ENCODE data around the gene NAALAD2.
"Not testable (repeated sequence)": the region's sequence is repeated elsewhere in the genome, so short reads cannot be mapped to it uniquely, and the experiment has no call there.

Gene NAALAD2

DNA sequence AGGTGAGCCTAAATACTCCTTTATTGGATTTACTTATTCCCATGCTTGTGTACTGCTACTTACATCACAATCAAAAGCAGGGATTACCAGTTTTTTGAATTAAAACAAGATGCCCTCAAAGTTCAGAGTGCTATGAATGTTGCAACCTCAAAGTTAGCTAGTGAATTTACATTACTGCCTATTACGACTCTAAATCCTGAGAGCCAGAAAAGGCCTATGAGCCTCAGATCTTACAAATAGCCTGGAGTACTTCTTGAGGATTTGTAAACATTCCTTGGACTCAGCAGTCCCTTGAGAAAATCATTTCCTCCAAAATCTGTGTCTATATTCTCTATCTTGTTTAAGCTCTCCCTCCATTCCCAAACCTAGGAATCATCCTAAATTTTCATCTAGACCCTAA, 62.9 kb downstream of the NAALAD2 start:
- no peak for DNase-seq

DNA sequence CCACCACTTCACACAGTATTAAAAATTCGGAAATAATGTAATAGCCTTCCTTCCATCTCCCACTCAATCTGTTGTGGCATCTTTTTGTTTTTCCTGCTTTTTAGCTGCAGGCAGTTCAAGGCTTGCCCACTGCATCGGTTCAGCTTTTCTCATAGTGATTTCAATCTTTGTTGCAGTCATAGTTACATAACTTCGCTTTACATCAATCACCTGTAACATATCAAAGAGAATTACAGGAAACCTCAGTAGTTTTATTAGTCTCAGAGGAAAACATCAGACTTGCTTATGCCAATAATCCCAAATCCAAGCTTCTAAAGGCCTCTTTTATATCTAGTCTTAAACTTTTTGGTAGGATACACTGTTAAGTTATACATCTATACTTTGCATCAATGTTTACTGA, 67.9 kb downstream of the NAALAD2 start:
- DNase-seq, result no peak

DNA sequence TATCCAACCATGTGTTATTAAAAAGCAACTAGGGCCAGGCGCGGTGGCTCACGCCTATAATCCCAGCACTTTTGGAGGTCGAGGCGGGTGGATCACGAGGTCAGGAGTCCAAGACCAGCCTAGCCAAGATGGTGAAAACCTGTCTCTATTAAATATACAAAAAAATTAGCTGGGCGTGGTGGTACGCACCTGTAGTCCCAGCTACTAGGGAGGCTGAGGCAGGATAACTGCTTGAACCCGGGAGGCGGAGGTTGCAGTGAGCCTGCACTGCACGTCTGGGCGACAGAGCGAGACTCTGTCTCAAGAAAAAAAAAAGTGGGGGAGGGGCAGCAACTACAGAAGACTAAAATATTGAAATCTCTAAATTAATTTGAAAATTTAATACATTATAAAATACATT, 69.9 kb downstream of the NAALAD2 start:
- DNase-seq, result no peak

DNA sequence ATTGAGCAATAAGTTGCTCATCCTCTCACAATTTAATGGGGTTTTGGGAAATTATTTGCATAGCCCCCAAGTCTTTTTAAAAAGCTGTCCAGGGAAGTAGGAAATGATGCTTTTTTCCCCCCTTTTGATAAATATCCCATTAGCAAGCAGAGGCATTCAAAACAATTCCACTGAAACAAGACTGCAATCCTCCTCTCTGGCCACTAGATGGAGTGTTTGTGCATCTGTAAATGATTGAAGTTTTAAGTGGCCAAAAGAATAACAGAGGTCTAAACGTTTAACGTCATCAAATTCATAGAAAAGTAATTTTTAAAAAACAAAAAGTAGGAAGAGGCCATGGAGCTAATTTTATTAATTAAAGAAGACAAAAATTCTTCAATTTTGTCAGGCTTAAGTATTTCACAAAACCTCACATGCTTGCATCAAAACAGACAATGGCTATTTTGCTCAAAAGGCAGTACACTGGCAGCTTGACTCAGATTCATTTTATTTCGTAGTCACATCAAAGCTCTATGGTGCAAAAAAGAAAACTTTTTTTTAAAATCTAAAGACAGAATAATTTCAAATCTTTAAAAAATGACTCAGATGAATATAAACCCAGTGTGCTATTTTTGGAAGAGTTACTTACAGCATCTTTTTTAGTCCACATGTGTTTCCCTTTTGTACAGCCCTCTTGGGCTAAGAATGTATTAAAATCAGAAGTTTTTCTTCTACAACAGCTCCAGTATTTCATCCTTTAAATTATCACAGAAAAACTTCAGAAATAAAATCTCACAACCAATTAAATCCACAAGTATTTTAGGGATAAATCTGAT, 70.6 kb downstream of the NAALAD2 start:
- DNase-seq, result peak; percentile 37

DNA sequence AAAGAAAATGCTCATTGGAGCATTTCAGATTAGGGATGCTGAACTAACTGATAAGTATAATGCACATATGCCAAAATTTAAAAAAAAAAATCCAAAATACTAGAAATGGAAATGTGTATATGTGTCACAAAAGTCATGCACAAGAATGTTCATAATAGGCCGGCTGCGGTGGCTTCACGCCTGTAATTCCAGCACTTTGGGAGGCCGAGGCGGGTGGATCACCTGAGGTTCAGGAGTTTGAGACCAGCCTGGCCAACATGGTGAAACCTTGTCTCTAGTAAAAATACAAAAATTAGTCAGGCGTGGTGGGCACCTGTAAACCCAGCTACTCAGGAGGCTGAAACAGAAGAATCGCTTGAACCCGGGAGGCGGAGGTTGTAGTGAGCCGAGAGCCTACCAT, 73.5 kb downstream of the NAALAD2 start:
- DNase-seq, result not testable (repeated sequence)

DNA sequence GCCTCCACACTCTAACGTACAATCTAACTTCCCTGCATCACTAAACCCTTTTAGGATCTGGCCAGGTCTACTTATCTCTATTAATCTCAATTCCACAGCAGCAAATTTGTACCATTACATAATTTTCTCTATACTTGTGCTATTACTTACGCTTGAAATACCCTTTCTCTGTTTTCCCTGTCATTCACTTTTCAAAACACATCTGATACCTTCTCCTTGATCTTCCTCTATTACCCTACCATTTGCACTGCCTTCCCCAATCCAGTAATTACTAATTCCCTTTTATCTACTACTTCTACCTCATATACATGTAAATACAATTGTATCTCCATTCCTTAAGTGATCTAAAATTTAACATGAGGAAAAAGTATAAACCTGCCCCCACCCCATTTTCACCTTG, 74.4 kb downstream of the NAALAD2 start:
- DNase-seq, result no peak

DNA sequence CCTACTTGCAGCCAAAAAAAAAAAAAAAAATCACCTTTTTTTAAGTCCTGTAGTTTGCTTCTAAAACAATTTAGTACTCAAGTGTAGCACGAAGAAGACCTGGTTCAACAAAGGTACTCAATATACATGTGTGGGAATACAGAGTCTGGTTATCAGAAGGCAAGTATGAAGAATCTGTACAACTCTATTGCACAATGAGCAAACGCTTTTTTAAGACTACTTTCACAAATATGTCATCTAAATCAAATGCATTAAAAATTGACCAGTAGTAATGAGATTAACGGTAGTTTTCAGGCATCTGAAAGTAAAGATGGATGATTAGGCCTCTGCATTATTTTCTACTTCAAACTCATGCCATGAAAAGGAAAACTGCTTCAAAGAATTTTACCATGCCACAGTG, 78.9 kb downstream of the NAALAD2 start:
- DNase-seq, result no peak

DNA sequence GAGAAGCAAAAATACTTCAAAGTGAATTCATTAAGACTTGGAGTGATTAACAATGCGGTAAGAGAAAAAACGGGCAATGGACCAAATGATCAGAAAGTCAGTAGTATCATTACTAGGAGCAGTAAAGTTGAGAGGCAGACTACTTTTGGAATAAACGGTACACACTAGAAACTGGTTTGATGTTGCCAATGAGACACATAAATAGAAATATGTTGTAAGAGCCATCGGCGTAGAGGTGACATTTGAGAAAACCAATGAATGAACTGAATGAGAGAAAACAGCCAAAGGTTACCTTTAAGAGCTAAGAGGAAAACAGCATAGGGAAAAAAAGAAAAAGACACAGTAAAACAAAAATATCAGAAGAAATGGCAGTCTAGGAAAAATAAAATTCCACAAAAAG, 82.1 kb downstream of the NAALAD2 start:
- no peak for DNase-seq

DNA sequence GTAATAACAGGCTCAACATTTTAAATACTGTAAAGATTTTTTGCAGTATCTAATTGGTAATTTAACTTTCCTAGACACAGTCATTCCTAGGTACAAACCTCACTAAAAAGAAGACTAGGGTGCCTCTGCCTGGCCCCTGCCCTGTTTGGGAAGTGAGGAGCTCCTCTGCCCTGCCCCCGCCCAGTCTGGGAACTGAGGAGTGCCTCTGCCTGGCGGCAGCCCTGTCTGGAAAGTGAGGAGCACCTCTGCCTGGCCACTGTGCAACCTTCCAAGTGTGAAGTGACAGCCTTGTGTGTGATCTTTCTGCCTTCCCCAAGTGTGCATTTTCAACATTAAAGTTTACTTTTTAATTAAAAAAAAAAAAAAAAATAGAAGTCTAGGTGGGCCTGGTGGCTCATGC, 84.1 kb downstream of the NAALAD2 start:
- no peak for DNase-seq

DNA sequence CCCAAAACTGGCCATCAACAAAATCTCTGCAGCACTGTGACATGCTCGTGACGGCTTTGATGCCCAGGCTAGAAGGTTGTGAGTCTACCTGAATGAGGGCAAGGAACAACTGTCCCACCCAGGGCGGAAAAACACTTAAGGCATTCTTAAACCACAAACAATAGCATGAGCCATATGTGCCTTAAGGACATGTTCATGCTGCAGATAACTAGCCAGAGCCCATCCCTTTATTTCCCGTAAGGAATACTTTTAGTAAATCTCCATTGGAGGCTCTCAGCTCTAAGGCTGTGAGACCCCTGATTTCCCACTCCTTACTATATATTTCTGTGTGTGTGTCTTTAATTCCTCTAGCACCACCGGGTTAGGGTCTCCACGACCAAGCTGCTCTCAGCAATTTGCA, 85.0 kb downstream of the NAALAD2 start:
- no peak for DNase-seq

DNA sequence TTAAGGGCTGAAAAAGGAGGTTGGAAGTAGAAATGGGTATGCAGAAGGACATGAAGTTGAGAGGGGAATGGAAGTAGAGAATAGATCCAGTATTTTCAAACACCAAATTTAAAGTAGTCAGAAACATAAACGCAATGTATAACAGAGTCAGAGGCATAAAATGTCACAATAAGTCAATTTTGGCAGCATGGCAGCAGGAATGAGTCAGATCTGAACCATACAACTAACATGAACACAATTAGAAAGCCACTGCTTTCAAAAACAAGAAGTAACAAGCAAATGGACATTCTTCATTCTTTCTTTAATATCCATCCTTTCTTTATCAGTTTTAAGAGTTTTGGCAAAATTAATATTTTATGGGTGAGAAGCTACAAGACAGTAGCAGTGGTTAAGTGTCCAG, 85.9 kb downstream of the NAALAD2 start:
- DNase-seq, result no peak

DNA sequence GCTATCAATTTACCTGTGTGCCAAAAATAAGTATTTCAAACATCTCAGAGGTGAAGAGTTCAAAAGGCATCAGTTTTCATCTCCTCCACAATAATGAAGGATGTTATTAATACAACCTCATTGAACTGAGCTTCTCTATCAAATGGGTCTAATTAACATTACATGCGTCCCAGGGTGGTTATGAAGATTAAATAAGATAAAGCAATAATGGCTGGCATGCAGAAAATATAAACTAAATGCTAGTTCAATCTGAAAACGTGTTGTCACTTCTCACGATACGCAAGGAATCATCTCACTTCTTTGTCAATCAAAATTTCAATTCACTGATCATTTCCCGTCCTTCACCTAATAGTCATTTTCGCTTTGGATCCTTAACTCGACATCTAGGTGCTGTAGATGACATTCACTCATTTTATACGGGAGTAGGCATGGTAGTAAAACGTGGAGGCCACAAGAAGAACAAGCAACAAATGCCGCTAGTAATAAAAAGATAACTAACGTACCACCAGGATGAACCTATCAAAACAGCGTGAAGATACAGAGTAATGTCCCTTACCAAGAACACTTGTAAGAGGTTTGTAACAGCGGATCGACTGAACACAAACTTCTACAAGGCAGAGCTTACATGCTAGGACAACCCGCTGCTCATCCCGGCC, 87.5 kb downstream of the NAALAD2 start:
- no peak for DNase-seq

DNA sequence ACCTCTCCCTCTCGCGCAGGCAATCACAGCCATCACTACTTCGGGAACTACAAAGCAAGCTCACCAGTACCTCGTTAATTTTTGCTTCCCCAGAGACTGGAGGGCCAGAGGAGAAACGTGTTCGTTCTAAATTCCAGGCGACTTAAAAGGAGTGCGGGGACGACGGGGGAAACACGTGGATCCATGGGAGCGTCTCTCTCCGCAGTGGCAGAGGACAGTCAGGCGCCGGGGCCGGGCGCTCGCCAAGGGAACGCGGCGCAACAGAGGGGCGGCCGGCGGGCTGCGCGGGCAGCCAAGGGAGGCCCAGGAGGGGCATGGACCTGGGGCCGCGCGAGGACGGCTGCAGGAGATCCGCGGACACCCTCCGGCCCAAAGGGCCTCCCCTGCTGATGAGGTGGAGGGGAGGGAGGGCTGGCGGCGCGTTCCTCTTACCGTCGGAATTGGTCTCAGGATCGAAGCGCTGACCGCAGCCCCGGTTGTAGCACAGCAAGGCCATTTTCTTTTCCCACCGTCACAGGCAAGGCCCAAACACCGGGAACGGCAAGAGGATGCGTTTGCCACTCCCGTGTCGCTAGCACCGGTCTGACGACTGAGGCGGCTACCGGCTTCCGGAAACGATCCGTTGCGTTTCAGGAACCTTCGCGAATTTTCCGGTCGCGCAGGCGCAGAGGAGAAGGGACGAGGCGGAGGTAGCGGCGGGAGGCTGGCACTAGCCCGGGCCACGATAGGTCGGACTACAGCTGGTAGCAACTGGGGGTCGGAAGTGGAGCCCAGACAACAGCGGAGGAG, 88.2 kb downstream of the NAALAD2 start, which contains the start of gene CHORDC1:
Gene CHORDC1, minus strand, starts transcription at position 591 of the 789 bp plus-strand sequence. Its CDS starts 95 bp downstream, at position 496.
- DNase-seq, result peak; percentile 48

DNA sequence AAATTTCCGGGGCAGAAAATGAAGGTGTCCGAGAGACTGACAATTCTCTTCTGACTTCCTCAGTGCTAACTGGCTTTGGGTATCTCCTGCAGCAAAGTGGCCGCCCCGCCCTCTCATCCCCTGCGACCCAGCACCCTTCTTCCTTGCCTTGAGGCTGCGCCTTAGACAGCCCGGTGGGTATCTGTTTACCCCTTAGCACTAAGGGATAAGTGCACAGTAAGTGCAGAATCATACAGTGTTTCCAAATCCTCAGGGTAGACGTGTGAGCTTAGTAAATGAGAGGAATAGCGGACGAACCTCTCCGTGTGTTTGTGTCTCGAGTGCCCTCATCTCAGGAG, 88.8 kb downstream of the NAALAD2 start:
- DNase-seq, result no peak

DNA sequence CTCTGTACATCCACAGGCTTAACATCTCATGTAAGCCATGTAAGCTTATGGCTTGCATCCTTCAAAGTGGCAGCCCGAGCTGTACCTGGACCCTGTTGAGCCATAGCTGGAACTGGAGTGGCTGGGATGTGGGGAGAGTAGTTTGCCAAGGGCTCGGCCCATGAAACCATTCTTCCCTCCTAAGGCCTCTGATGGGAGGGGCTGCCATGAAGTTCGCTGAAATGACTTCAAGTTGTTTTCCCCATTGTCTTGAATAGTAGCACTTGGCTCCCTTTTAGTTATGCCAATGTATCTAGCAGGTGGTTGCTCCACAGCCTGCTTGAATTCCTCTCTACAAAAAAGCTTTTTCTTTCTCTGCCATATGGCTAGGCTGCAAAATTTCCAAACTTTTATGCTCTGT, 93.6 kb downstream of the NAALAD2 start:
- DNase-seq, result no peak

DNA sequence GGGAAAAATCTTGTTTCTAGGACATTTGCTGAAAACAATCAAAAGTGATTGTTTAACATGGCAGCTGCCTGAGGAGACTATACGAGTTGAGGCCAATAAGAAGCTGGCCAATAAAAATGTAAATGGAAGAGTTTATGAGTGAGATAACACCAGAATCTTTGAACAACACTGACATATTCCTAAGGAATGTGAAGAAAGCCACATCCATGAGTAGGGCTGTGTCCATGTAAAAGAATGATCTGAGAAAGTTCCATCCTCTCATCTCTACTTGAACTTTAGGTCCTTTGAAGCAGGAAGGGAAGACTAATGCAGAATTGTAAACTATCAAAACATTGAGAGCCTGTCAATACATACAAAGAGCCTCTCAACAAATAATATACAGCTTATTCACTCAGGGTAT, 95.3 kb downstream of the NAALAD2 start:
- no peak for DNase-seq

DNA sequence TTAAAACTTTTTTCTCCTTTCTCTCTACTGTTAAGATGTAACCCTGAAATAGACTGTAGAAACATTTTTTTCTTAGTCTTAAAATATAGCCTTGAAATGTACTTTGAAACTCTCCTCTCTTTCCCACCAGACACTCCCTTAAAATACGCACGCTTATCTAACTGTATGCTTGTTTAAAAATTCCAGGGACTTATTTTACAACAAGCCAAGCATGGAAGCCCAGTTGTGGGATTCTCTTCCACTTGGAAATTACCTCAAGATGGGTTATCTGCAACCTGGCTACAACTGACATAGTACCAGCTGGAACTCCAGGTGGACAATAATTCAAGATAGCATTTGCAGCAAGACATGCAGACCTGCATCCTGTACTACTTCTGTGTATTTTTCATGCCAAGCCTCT, 100.5 kb downstream of the NAALAD2 start:
- no peak for DNase-seq

DNA sequence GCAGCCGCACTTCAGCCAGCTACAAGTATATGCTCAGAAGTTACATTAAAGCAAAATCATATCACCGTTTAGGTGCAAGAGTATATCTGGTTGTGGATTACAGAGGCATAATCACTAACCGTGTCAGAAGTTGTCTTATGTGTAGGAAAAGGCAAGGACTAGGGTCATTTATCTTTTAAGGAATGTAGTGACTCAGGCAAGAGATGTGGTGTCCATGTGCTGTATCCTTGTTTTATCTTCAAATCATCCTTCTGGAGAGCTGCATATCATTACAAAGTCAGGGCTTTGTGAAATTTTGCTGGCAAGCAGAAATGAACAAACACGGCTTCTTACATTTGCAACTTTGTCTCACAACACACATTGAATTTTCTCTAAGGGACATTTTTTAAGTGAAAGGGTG, 101.1 kb downstream of the NAALAD2 start:
- DNase-seq, result no peak

DNA sequence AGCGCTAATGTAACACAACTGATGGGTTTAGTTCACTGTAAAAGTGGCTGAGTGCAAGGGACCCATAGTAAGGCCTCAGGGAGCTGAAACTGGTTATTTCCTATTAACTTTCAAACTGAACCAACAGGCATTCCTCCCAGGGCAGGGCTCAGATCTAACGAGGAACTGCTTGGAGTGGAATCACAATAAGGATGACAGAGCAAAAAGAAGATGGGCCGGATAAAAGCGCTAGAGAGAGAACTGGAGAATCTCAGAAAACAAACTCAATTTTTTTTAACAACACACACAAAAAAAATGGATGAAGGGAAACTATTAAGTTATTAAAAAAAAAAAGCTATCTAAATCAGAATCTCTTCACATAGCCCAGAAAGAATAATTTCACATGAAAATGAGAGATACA, 102.5 kb downstream of the NAALAD2 start:
- DNase-seq, result no peak

DNA sequence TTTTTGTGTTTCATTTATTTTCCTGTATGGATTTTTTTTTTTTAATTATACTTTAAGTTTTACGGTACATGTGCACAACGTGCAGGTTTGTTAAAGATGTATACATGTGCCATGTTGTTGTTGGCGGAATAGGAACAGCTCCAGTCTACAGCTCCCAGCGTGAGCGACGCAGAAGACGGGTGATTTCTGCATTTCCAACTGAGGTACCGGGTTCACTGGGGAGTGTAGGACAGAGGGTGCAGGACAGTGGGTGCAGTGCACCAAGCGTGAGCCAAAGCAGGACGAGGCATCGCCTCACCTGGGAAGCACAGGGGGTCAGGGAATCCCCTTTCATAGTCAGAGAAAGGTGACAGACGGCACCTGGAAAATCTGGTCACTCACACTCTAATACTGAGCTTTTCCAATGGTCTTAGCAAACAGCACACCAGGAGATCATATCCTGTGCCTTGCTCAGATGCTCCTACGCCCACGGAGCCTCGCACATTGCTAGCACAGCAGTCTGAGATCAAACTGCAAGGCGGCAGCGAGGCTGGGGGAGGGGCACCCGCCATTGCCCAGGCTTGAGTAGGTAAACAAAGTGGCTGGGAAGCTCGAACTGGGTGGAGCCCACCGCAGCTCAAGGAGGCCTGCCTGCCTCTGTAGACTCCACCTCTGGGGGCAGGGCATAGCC, 105.6 kb downstream of the NAALAD2 start:
- DNase-seq, result not testable (repeated sequence)

DNA sequence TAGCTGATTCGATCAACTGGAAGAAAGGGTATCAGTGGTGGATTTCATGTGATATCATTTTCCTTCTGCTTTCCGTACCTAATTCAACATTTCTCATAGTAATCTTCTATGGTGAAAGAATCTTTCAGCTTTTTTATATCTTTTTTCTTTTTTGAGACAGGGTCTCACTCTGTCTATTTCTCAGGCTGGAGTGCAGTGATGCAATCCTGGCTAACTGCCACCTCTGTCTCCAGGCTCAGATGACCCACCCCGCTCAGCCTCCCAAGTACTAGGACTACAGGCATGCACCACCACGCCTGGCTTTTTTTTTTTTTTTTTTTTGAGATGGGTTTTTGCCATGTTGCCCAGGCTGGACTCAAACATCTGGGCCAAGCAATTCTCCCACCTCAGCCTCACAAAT, 107.0 kb downstream of the NAALAD2 start:
- peak; percentile 53 for DNase-seq

Data from NCI-H2029 treated with DMSO at 0.1 percent for 48 hours (cell line).